Midbrain (tissue), 1 donor: ENCODE results near the gene SCLY.
"Not testable (repeated sequence)": the region's sequence is repeated elsewhere in the genome, so short reads cannot be mapped to it uniquely, and the experiment has no call there.

Experiments
- DNase-seq: peaks from one replicate; lab custom pipeline; 2025; lab: John Stamatoyannopoulos, UW

SCLY gene

DNA sequence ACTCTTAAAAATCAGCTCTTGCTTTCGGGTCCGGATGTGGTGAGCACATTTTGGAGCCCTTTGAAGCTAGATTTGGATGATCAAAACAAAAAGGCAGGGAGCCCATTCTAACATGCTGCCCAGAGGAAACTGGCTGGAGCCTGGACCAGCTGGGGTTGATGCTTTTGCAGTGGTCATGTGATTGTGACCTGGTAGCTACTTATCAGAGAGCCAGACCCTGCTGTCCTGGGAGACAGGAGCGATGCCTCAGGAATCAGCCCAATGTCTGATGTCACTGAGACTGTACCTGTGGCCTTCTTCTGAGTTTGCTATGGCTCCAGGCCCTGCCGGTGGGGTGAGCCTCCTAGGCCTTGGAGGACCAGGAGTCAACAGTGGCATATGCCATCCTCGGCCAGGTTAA is 18.7 kb upstream of the SCLY start:
- DNase-seq: no peak

DNA sequence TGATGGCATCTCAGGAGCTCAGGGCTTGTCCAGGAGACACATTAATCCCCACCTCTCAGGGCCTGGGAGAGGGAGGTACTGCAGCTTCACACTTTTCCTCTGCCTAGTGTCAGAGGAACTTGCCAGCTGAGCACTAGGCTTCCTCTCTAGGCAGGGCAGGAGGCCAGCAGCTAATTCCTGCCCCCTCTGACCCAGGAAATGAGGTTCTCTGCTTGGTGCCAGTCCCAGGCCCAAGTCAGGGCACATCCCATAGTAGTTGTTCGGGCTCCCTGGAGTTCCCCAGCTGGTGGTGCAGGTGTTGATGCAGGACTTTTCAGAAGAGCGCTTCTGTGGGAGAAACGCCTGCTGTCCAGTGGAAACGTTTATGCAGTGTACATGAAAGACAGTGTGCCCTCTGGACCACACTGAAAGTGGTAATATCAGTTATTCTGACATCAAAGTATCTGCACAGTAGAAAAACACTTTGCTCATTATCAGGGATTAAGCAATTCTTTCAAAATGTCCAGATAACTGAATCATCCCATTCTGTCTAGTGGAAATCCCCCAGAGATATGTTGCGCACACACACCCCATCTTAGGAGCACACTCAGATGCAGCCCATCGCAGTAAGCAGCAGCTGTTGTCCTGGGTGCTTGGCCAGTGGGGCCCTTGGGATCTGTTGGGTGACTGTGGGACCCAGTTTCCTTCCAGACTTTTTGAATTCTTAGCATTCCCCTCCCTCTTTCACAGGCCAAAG is 17.8 kb upstream of the SCLY start:
- no peak for DNase-seq

DNA sequence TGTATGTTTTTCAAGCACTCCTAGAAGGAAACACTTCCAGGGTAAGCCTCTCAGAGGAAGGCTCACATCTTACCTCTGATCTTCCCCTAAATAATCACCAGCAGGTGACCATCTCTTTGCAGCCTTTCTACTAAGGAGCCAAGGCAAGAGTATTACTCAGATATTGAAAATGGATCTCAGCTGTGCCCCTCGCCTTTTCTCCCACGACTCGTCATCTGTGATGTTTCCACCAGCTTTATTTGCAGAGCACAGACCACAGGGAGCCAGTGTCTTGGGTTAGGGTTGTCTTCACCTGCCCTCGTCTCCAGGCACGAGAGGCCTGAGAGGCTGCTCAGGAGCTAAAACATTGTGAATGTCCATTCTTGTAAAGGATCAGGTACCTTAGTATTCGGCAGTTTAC is 16.9 kb upstream of the SCLY start:
- DNase-seq: no peak

DNA sequence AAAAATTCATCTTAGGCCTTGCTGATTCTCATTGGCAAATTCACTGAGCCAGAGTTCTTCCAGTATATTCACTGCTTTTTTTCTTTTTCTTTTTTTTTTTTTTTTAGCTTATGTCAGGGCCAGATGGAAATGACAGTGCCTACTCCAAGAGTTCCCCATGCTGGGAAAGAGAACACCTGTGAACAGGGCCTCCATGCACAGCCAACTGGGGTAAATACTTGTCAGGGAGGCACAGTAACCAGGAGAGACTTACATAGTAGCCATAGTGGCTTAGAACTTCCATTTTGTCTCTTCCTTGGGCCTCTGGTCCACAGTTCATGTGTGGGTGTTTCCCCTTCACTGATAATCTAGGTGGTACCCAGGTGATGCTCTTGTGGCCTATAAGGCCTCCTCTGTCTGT is 15.2 kb upstream of the SCLY start:
- no peak for DNase-seq

DNA sequence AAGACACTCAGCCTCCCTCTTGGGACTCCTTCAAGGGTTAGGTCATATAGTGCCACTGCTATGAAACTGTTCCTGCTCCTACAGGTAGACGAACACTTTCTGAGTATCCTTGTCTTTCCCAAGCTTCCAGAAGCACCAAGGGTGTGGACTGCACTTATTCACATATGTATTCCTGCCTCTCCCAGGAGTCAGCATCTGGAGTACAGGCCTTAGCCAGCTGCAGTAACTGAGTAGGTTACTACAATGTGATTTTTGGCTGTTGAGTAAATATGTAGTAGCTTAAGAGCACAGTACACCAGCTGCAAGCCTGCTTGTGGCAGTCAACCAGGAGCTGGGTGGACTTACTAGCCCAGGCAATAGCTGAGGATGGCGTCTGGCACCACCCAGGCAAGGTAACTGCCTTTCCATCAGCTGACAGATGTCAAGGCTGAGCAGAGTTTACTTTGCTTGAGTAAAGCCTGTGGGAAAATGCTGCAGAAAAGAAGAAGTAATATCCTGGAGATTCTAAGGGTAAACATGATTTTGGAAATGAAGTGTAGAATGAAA is 14.0 kb upstream of the SCLY start:
- no peak for DNase-seq

DNA sequence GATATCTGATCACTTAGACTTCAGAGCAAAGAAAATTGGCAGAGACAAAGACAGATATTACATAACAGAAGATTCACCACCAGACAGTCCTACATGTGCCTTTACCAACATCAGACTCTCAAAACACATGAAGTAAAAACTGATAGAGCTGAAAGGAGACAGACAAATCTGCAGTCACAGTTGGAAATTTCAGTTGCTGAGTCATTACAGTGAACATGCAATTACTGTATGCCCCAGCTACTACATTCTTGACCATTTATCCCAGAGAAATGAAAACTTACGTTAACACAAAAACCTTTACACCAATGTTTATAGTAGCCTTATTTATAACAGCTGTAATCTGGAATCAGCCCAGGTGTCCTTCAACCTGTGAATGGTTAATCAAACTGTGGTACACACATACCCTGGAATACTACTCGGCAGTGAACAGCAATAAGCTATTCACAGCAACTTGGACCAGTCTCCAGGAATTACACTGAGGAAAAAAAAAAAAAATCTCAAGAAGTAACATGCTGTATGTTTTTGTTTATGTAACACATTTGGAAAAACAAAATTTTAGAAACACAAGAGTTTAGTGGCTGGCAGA is 7.5 kb upstream of the SCLY start:
- no peak for DNase-seq

DNA sequence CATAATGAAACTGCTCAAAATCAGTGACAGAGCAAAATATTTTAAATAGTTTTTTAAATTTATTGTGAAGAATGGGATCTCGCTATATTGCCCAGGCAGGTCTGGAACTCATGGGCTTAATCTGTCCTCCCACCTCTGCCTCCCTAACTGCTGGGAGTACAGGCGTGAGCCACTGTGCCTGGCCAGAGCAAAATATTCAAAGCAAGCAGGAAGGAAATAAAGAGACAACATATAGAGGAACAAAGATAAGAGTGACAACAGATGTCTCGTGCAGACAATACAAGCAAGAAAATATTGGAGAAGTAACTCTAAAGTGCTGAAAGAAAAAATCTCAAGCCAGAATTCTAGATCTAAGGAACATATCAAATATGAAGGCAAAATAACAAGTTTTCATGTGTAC is 5.0 kb upstream of the SCLY start:
- no peak for DNase-seq

DNA sequence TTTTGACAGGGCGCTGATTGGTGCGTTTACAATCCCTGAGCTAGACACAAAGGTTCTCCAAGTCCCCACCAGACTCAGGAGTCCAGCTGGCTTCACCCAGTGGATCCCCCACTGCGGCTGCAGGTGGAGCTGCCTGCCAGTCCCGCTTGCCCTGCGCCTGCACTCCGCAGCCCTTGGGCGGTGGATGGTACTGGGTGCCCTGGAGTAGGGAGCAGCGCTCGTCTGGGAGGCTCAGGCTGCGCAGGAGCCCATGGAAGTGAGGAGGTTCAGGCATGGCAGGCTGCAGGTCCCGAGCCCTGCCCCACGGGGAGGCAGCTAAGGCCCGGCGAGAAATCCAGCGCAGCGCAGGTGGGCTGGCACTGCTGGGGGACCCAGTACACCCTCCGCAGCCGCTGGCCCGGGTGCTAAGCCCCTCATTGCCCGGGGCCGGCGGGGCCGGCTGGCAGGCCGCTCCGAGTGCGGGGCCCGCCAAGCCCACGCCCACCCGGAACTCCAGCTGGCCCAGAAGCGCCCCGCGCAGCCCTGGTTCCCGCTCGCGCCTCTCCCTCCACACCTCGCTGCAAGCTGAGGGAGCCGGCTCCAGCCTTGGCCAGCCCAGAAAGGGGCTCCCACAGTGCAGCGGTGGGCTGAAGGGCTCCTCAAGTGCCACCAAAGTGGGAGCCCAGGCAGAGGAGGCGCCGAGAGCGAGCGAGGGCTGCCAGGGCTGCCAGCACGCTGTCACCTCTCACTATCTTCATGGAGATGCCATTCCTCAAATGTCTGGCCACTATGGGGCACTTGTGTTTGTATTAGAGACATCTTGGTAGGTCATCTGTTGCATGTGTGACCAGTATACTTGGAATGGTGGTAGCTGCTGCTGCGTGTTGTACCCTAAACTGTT is 2.9 kb upstream of the SCLY start:
- DNase-seq: not testable (repeated sequence)

DNA sequence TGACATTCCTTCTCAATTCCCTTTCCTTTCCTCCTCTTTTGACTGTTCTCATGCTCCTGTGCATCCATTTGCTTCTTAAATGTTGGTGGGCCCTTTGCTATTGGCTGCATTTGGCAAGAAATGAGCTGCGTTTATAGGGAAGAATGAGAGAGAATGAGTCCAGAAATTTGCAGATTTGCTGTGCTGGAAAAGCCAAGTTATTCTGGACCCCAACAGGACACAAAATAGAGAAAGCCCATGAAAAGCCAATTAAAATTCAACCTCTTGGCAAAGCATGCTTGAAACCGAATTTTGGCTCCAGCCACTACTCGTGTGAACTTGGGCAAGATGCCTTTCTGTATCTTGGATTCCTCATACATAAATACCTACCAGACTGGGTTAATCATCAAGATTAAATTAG is 1.3 kb upstream of the SCLY start:
- no peak for DNase-seq

DNA sequence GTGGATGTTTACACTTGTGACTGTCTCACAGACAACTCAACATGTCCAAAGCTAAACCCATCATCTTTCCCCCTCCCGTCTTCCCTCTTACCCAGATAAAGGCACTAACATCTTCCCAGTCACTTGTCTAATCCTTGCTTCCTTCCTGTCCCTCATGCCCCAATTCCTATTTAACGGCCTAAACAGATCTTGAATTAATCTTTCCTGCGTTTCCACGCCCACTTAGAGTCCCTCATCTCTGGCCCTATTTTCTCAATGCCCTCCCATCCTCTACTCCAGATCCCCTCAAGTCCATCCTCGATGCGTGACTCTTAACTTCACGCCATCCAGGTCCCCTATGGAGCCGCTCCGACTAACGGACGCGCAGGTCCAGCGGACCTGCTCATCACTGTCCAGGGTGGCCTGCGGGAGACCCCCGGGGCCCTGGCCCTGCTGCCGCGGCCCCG is 682 bp upstream of the SCLY start:
- no peak for DNase-seq

DNA sequence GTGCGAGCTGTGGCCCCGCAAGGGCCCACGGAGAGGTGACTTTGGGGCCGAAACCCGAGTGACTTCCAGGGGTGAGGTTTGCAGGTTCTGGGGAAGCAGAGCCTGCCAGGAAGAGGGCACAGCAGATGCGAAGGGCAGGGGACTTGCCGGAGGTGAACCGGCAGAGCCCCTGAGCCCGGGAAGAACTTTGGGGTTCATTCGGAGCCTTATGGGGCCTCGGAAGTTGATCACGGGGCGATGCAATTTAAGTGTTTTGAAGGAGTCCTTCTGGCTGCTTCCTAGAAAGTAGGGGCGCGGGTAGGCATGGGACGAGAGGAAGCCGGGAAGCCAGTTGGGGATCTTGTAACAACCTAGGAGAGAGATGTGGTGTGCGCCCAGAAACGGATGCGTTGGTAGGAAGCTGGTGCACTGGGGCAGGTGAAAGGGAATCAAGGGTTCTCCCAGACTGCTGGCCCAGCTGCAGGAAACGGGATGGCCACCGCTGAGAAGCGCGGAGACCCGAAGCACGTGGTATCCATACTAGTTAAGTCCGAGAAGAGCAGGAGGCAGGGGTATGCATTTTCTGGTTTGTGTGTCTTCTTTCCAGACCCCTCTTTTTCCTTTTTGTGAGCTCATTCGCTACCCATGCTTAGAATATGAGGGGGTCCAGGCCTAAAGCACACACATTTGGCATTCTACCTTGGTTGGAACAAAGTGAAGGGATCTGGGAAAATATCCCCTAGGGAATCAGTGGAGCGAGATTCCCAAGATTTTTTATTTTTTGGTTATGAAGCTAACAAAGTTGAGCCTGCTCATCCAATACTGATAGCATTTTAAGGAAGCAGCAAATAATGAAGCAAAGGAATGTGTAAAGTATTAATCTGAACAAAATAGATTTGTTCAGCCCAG is 758 bp downstream of the SCLY start:
- DNase-seq: no peak

DNA sequence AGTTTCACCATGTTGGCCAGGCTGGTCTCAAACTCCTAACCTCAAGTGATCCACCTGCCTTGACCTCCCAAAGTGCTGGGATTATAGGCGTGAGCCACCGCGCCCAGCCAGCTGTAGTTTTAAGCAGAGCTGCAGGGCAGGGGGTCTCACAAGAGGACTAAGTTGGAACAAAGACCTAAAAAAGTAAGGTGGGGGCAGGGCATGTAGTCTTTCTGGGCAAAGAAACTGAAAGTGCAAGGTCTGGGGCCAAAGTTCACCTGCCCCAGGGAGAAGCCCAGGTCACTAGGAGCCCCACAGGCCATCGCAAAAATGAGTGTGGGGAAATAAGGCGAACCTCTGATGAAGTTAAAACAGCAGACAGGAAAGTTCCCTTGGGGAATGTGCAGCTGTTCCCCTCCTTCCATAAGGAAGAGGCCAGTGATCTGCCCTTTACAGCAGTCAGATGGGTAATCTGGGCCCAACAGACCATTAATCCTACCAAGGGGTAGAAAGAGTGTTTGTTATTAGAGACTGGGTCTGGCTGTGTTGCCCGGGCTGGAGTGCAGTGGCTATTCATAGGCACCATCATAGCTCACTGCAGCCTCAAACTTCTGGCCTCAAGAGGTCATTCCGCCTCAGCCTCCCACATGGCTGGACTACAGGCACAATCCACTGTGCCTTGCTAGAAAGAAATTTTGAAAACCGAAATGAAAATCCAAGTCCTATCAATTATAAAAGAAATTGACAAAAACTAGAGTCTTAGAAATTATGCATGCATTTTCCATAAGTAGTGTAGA is 2.8 kb downstream of the SCLY start:
- no peak for DNase-seq

DNA sequence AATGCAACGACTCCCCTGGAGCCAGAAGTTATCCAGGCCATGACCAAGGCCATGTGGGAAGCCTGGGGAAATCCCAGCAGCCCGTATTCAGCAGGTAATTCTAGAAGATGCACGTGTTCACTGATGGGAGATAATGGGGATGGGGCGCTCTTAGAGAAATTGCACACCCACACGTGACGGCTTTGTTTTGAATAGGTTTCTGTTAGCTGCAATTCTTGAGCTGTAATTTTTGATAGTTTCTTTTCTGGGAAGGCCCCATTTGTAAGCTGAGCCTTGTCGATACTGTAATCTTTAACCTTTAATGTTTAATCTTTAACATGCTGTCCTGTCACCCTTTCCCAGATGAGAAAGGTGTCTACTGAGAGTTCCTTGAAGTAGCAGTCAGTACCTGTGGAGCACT is 3.6 kb downstream of the SCLY start:
- no peak for DNase-seq

DNA sequence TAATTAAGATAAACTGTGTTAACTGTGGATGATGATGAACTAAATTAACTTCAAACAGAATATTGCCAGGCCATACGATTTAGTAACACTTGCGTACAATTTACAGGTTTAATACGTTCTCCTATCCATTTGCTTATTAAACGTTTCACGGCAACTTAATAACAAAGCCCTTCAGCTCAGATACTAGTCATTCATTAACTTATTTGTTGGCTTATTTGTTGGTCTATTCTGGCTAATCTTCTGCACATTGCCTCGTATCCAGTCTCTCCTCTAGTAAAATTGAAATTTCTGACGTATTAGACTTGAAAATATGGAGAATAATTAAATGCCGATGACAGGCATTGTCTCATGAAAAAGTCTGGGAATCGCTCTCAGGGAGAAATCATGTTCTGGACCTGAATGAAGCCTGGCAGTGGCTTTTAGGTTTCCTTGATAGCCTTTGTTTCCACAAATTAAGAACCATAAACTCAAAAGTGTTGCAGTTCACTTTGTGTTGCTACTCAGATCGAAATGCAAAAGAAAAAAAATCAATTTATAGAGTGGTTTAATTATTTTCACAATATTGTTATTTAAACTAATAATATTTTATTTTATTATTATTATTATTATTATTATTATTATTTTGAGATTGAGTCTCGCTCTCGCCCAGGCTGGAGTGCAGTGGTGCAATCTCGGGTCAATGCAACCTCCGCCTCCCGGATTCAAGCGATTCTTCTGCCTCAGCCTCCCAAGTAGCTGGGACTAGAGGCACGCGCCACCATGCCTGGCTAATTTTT is 4.5 kb downstream of the SCLY start:
- no peak for DNase-seq

DNA sequence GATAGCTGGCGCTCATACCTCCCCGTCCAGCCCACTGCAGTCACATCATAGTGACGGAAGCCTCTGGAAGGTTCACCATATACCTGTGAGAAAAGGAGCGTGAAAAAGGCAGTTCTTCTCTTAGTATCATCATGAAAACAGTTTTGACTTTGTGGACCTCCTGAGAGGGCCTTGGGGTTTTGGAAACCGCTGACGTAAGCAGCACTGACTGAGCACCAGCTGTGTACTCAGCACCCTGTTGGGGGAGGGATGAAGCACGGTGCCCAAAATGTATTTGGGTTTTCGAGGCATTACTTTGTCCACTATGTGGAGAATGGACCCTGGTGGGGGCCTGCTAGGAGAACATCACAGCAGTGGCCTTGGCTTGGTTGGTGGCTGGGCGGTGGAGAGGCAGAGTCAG is 5.4 kb downstream of the SCLY start:
- DNase-seq: no peak

DNA sequence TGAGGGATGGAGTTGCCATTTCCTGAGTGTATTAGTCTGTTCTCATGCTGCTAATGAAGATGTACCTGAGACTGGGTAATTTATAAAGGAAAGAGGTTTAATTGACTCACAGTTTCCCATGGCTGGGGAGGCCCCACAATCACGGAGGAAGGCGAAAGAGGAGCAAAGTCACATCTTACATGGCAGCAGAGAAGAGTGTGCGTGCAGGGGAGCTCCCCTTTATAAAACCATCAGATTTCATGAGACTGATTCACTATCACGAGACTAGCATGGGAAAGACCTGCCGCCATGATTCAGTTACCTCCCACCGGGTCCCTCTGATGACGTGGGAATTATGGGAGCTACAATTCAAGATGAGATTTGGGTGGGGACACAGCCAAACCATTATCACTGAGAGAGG is 5.9 kb downstream of the SCLY start:
- not testable (repeated sequence) for DNase-seq

DNA sequence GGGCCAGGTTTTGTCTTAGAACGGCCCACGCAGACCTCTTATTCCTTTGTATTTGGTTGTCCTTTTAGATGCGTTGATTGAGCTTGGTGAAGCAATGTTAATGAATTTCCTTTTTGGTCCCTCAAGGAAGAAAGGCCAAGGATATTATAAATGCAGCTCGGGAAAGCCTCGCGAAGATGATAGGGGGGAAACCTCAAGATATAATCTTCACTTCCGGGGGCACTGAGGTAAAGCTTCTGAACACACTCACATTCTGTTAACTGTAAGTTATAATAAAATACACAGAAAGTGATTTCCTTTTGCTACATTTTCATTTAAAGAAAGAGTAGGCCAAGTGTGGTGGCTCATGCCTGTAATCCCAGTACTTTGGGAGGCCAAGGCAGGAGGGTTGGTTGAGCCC is 7.1 kb downstream of the SCLY start:
- DNase-seq: no peak

DNA sequence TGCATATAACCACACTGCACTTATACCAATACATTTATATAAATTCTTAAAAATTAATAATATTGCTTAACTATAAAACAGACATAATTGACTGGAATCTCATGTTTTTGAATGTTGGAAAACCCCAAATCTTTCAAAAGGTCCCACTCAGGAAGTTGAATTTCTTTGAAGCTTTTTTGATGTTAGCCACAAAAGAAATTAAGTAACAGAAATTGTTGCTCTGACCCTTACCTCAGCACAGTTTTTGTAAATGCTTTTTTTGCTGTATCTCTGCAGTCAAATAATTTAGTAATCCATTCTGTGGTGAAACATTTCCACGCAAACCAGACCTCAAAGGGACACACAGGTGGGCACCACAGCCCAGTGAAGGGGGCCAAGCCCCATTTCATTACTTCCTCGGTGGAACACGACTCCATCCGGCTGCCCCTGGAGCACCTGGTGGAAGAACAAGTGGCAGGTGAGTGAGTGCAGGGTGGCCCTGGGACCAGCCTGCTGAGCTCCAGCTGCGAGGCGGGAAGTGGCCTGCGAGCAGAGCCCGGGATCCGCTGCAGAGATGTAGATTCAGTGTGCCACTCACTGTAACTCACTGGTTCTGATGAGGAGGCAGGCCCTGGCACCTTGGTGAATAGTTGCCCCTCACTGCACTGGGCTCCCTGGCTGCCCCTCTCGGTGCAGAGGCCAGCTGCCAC is 8.4 kb downstream of the SCLY start:
- no peak for DNase-seq

DNA sequence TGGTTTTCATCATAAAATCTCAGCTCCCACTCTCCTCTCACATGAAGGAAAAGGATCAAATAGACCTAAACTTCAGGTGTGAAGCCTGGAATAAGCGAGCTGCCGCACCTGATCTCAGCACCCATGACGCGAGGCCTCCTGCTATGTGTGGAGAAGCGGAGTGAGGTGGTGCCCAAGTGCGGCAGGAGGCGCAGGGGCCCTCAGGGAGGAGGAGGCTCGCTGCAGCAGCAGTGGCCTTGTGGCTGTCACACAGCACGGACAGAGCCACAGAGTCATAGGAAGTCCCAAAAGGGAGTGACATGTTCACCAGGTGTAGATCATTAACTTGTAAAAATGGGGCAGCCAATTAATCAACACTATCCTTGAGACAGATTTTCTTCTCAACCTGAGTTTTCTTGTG is 9.1 kb downstream of the SCLY start:
- DNase-seq: no peak

DNA sequence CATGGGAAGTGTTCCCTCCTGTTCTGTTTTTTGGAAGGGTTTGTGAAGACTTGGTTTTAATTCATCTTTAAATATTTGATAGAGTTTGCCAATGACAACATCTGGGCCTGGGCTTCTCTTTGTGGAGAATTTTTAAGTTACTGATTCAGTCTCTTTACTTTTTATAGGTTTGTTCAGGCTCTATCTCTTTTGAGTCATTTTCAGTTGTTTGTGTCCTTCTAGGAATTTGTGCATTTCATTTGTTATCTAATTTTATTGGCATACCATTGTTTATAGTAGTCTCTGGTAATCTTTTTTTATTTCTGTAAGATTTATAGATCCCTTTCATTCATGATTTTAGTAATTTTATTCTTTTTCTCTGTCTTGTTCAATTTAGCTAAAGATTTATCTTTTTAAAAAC is 14.6 kb downstream of the SCLY start:
- no peak for DNase-seq
